Astrocyte (in vitro differentiated cells and primary cell): ENCODE data around the gene MN1. TPM values are rescaled to one million over a fixed set of nuclear protein-coding genes. Genes with fewer than 3 reads are reported as not detected.
A peak's percentile ranks its signal among the peaks of the same experiment; 100 is the strongest.

ENCODE experiments used
- DNase-seq: peaks from one replicate; pipeline ENCODE4 v3.0.0-alpha.2; 2010; ENCODE audit warnings: low read depth
- FAIRE-seq: peaks from 2 replicates; lab custom pipeline; 2011; peaks lifted over from hg19 to GRCh38; lab: Jason Lieb, UNC
- H2AFZ ChIP-seq: 2 replicates; pipeline ENCODE4 v1.6.0; 2012; ENCODE audit warnings: low read depth, low read length, inconsistent platforms
- H3K27ac ChIP-seq: 2 replicates; pipeline ENCODE4 v1.5.1; 2011; ENCODE audit warnings: low read depth, low read length, inconsistent platforms
- H3K27me3 ChIP-seq: 2 replicates; pipeline ENCODE4 v1.6.0; 2011; ENCODE audit warnings: low read length, inconsistent platforms; ENCODE audit not compliant: insufficient read depth
- H3K36me3 ChIP-seq: 2 replicates; pipeline ENCODE4 v1.5.1; 2011; ENCODE audit warnings: low read length, inconsistent platforms; ENCODE audit not compliant: insufficient read depth
- H3K4me1 ChIP-seq: 2 replicates; pipeline ENCODE4 v1.5.1; 2011; ENCODE audit warnings: low read length, inconsistent platforms; ENCODE audit not compliant: insufficient read depth
- H3K4me2 ChIP-seq: 2 replicates; pipeline ENCODE4 v1.6.0; 2012; ENCODE audit warnings: low read length, inconsistent platforms
- H3K4me3 ChIP-seq: 2 replicates; pipeline ENCODE4 v1.5.1; 2011; ENCODE audit warnings: low read depth, mild to moderate bottlenecking, low read length, inconsistent platforms; ENCODE audit not compliant: insufficient read depth
- H3K79me2 ChIP-seq: 2 replicates; pipeline ENCODE4 v1.6.0; 2012; ENCODE audit warnings: mild to moderate bottlenecking, low read length, inconsistent platforms; ENCODE audit not compliant: insufficient read depth
- H3K9ac ChIP-seq: 2 replicates; pipeline ENCODE4 v1.6.0; 2012; ENCODE audit warnings: mild to moderate bottlenecking, low read length, inconsistent platforms
- H3K9me3 ChIP-seq: 2 replicates; pipeline ENCODE4 v1.5.1; 2012; ENCODE audit warnings: low read depth, mild to moderate bottlenecking, low read length, inconsistent platforms; ENCODE audit not compliant: insufficient read depth
- H4K20me1 ChIP-seq: 2 replicates; pipeline ENCODE4 v1.6.0; 2012; ENCODE audit warnings: low read length, inconsistent platforms; ENCODE audit not compliant: insufficient read depth
- H3K27ac Mint-ChIP-seq: one replicate; pipeline ENCODE4 v1.8.0; 2021; ENCODE audit warnings: mild to moderate bottlenecking, mixed read lengths; ENCODE audit not compliant: unreplicated experiment
- H3K27me3 Mint-ChIP-seq: one replicate; pipeline ENCODE4 v1.8.0; 2021; ENCODE audit warnings: low read depth, mixed read lengths; ENCODE audit not compliant: unreplicated experiment
- H3K36me3 Mint-ChIP-seq: one replicate; pipeline ENCODE4 v1.8.0; 2021; ENCODE audit warnings: low read depth, mixed read lengths; ENCODE audit not compliant: unreplicated experiment
- H3K4me1 Mint-ChIP-seq: one replicate; pipeline ENCODE4 v1.8.0; 2021; ENCODE audit warnings: low read depth, mixed read lengths; ENCODE audit not compliant: unreplicated experiment
- H3K4me3 Mint-ChIP-seq: one replicate; pipeline ENCODE4 v1.8.0; 2021; ENCODE audit warnings: mild to moderate bottlenecking, moderate library complexity, mixed read lengths; ENCODE audit not compliant: unreplicated experiment
- H3K9me3 Mint-ChIP-seq: one replicate; pipeline ENCODE4 v1.8.0; 2021; ENCODE audit warnings: mild to moderate bottlenecking, mixed read lengths; ENCODE audit not compliant: unreplicated experiment
- CTCF ChIP-seq: IDR thresholded peaks from 2 replicates; pipeline ENCODE4 v1.5.1; 2011; ENCODE audit warnings: low read depth, mild to moderate bottlenecking, inconsistent platforms, low read length, moderate library complexity; ENCODE audit not compliant: insufficient read depth
- EZH2 ChIP-seq: IDR thresholded peaks from 2 replicates; pipeline ENCODE4 v1.6.1; 2012; ENCODE audit warnings: mild to moderate bottlenecking, low read length, inconsistent platforms; ENCODE audit not compliant: insufficient read depth
- total RNA-seq: library from RNA; stranded (reverse); gene quantifications from 2 replicates; pipeline ENCODE4 v1.2.1, GENCODE V29; 2021

MN1 gene
- total RNA-seq, 1 donor from 2014 or later: 98.6 TPM

- Histone ChIP-seq H3K4me3 (peak overlapping the region; percentile 71), H2AFZ (peak overlapping the region; percentile 88), H3K79me2 (peaks cover 50% of the 10 kb centered on the region), H3K9me3 (no peaks in the 10 kb centered on the region), H3K27me3 (no peaks in the 10 kb centered on the region), H3K9ac (peak overlapping the region; percentile 88), H3K4me1 (peaks cover 20% of the 10 kb centered on the region), H3K4me2 (peak overlapping the region; percentile 98), H4K20me1 (peaks cover 21% of the 10 kb centered on the region), H3K36me3 (no peaks in the 10 kb centered on the region), H3K27ac (peak overlapping the region; percentile 76)
- Mint-ChIP-seq H3K4me3 (peak overlapping the region; percentile 87), H3K27me3 (peaks cover 9% of the 10 kb centered on the region), H3K9me3 (no peaks in the 10 kb centered on the region), H3K27ac (peak overlapping the region; percentile 82), H3K4me1 (peaks cover 14% of the 10 kb centered on the region), H3K36me3 (peaks cover 6% of the 10 kb centered on the region)
- no peak for TF ChIP-seq CTCF
- DNase-seq (no peak), FAIRE-seq (no peak)
These were observed 954 bp upstream of the MN1 start for GRCh38 chr22:27802346-27803073.

GRCh38 chr22:27801202-27801615 is 347 bp downstream of the MN1 start:
- Mint-ChIP-seq H3K9me3 (no peaks in the 10 kb centered on the region), H3K4me1 (peaks cover 14% of the 10 kb centered on the region), H3K4me3 (peak overlapping the region; percentile 87), H3K27me3 (peaks cover under 1% of the 10 kb centered on the region), H3K36me3 (peaks cover 13% of the 10 kb centered on the region), H3K27ac (no peak overlapping the region)
- Histone ChIP-seq H3K9me3 (no peaks in the 10 kb centered on the region), H4K20me1 (peaks cover 34% of the 10 kb centered on the region), H3K4me3 (peak overlapping the region; percentile 71), H2AFZ (peak overlapping the region; percentile 4), H3K36me3 (peaks cover 4% of the 10 kb centered on the region), H3K79me2 (peaks cover 63% of the 10 kb centered on the region), H3K27ac (peak overlapping the region; percentile 76), H3K4me1 (peaks cover 25% of the 10 kb centered on the region), H3K9ac (peak overlapping the region; percentile 88), H3K4me2 (peak overlapping the region; percentile 98), H3K27me3 (no peaks in the 10 kb centered on the region)
- no peak for FAIRE-seq
- no peak for DNase-seq
- TF ChIP-seq CTCF (no peak), EZH2 (no peak)
